Naive thymus-derived CD4-positive, alpha-beta T cell (primary cell): ENCODE data around the gene USH2A. TPM values are rescaled to one million over a fixed set of nuclear protein-coding genes. Genes with fewer than 3 reads are reported as not detected.

Source experiments
- ATAC-seq: fragments of 150-1000 bp; cut with Tn5 transposase; 2 replicates; pipeline ENCODE4 v1.10.0; 2021; ENCODE audit warnings: mild to moderate bottlenecking, moderate library complexity
- CTCF ChIA-PET: fragments of 350-600 bp; sonication (Branson Sonifier 250); formaldehyde crosslinking; loops from one replicate; lab custom pipeline; 2021; ENCODE audit warnings: antibody characterized with exemption; lab: Charles Lee
- POLR2A ChIA-PET: fragments of 350-600 bp; sonication (Branson Sonifier 250); formaldehyde crosslinking; loops from one replicate; lab custom pipeline; 2021; ENCODE audit warnings: antibody characterized with exemption, inconsistent platforms; lab: Charles Lee
- DNase-seq, 9 donors: peaks; one replicate each; pipeline versions ENCODE4 v3.0.0 to v3.0.0-alpha.2; 2020 to 2022; ENCODE audit warnings: mixed read lengths in 1 of 9
- H3K27ac ChIP-seq: one replicate; pipeline ENCODE4 v1.7.0; 2013; ENCODE audit warnings: mild to moderate bottlenecking, low read depth, low read length, moderate library complexity
- H3K27me3 ChIP-seq, 2 donors: one replicate each; pipeline ENCODE4 v1.7.0; 2013; ENCODE audit warnings: low read length in 2 of 2, mild to moderate bottlenecking in 2 of 2, moderate library complexity in 2 of 2; ENCODE audit not compliant: control insufficient read depth in 2 of 2, insufficient read depth in 2 of 2
- H3K36me3 ChIP-seq, 3 experiments: 1 replicate in 2 of 3; 2 replicates in 1 of 3; pipeline ENCODE4 v1.7.0; 2013; ENCODE audit warnings: low read length in 3 of 3, mild to moderate bottlenecking in 3 of 3, moderate library complexity in 1 of 3; ENCODE audit not compliant: insufficient read depth in 3 of 3, control insufficient read depth in 2 of 3
- H3K4me1 ChIP-seq, 2 donors: one replicate each; pipeline ENCODE4 v1.7.0; 2013; ENCODE audit warnings: low read length in 2 of 2, mild to moderate bottlenecking in 2 of 2, moderate library complexity in 1 of 2; ENCODE audit not compliant: control insufficient read depth in 2 of 2, insufficient read depth in 2 of 2
- H3K4me3 ChIP-seq: 2 replicates; pipeline ENCODE4 v1.7.0; 2013; ENCODE audit warnings: mild to moderate bottlenecking, low read length
- H3K9me3 ChIP-seq, 3 experiments: 1 replicate in 2 of 3; 2 replicates in 1 of 3; pipeline ENCODE4 v1.7.0; 2013; ENCODE audit warnings: low read length in 3 of 3; ENCODE audit not compliant: control insufficient read depth in 2 of 3
- H3K27ac Mint-ChIP-seq, 9 donors: one replicate each; pipeline ENCODE4 v1.8.0; 2020 to 2022; ENCODE audit warnings: mixed read lengths in 9 of 9, mild to moderate bottlenecking in 8 of 9, moderate library complexity in 5 of 9, inconsistent platforms in 2 of 9
- H3K27me3 Mint-ChIP-seq, 5 donors: one replicate each; pipeline ENCODE4 v1.8.0; 2021 to 2022; ENCODE audit warnings: mixed read lengths in 5 of 5, mild to moderate bottlenecking in 1 of 5
- H3K36me3 Mint-ChIP-seq, 5 donors: one replicate each; pipeline ENCODE4 v1.8.0; 2020 to 2022; ENCODE audit warnings: mixed read lengths in 5 of 5, mild to moderate bottlenecking in 3 of 5, inconsistent platforms in 1 of 5
- H3K4me1 Mint-ChIP-seq, 7 donors: one replicate each; pipeline ENCODE4 v1.8.0; 2020 to 2022; ENCODE audit warnings: mixed read lengths in 7 of 7, mild to moderate bottlenecking in 3 of 7, inconsistent platforms in 1 of 7
- H3K4me3 Mint-ChIP-seq, 10 donors: one replicate each; pipeline ENCODE4 v1.8.0; 2020 to 2022; ENCODE audit warnings: mild to moderate bottlenecking in 10 of 10, mixed read lengths in 10 of 10, moderate library complexity in 6 of 10, inconsistent platforms in 2 of 10
- H3K9me3 Mint-ChIP-seq, 11 donors: one replicate each; pipeline ENCODE4 v1.8.0; 2020 to 2022; ENCODE audit warnings: mixed read lengths in 11 of 11, mild to moderate bottlenecking in 4 of 11, inconsistent platforms in 1 of 11, moderate library complexity in 1 of 11
- intact Hi-C, 2 donors: fragments of 100-400 bp; cut with micrococcal nuclease; formaldehyde crosslinking; loops; one replicate each; pipeline ENCODE4 v1.15.1; 2023
- polyA plus RNA-seq, 2 donors: library from polyadenylated mRNA; unstranded; fragments of 300-500 nt; fragmentation: Illumina TruSeq; gene quantifications; one replicate each; pipeline ENCODE4 v1.2.3, GENCODE V29; 2021
- total RNA-seq, 6 experiments: library from RNA in 5 of 6; stranded (reverse) in 5 of 6; gene quantifications; 1 replicate in 5 of 6; 2 replicates in 1 of 6; pipeline ENCODE4 v1.2.3 and lab custom pipeline; 2021 to 2026

Gene USH2A
- total and polyA plus RNA-seq, 7 experiments from 2014 or later = not detected

DNA sequence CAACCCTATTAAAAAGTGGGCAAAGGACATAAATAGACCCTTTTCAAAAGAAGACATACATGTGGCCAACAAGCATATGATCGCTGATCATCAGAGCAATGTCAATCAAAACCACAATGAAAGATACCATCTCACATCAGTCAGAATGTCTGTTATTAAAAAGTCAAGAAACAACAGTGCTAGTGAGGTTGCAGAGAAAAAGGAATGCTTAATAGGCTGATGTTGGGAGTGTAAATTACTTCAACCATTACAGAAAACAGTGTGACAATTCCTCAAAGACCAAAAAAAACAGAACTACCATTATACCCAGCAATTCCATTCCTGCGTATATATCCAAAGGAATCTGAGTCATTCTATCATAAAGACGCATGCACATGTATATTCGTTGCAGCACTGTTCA lies 13.2 kb downstream of the USH2A start:
- Mint-ChIP-seq H3K4me3 (no peak overlapping the region), H3K36me3 (no peaks in the 10 kb centered on the region), H3K27me3 (no peaks in the 10 kb centered on the region), H3K4me1 (peaks cover 0 to 1% (median 0%) of the 10 kb centered on the region in 7 donors), H3K27ac (no peak overlapping the region), H3K9me3 (peaks cover 0 to 13% (median 3%) of the 10 kb centered on the region in 11 donors)
- DNase-seq = no peak
- CTCF ChIA-PET = no interaction called here
- H3K9me3 ChIP-seq = no peaks in the 10 kb centered on the region
- ATAC-seq = no peak
- H3K4me1 ChIP-seq = no peaks in the 10 kb centered on the region
- H3K36me3 ChIP-seq = no peaks in the 10 kb centered on the region
- no peak overlapping the region for H3K27ac ChIP-seq
- intact Hi-C loops = no loop called here
- no peak overlapping the region for H3K4me3 ChIP-seq
- POLR2A ChIA-PET = no interaction called here
- no peaks in the 10 kb centered on the region for H3K27me3 ChIP-seq

- ATAC-seq (no peak), DNase-seq (no peak)
- Mint-ChIP-seq H3K4me1 (no peaks in the 10 kb centered on the region), H3K27ac (no peak overlapping the region), H3K9me3 (peaks cover 0 to 19% (median 2%) of the 10 kb centered on the region in 11 donors), H3K27me3 (no peaks in the 10 kb centered on the region), H3K4me3 (no peak overlapping the region), H3K36me3 (no peaks in the 10 kb centered on the region)
- Histone ChIP-seq H3K9me3 (no peaks in the 10 kb centered on the region), H3K27me3 (no peaks in the 10 kb centered on the region), H3K36me3 (no peaks in the 10 kb centered on the region), H3K27ac (no peak overlapping the region), H3K4me1 (no peaks in the 10 kb centered on the region), H3K4me3 (no peak overlapping the region)
- ChIA-PET POLR2A (no interaction called here), CTCF (no interaction called here)
- intact Hi-C loops = no loop called here
Observed at GRCh38 chr1:216390956-216391355, 32.3 kb downstream of the USH2A start.

DNA sequence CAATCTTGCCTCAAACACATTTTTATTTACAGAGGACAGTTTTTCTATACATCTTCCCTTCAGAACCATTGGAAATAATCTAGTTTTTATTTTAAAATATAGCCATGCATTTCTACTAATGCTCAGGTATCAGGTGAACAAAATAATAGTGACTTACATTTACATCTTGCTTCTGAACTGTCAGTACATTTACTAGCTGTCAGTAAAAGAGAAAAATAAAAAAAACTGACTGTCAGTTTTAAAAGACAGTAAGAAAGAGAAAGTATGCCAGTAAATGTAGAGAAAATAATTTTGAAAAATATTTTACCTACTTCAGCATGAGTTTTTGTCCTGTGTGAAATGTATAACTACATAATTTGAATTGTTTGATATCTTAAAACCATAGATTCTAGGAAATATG lies 33.5 kb downstream of the USH2A start:
- Histone ChIP-seq H3K9me3 (no peaks in the 10 kb centered on the region), H3K4me1 (no peaks in the 10 kb centered on the region), H3K36me3 (no peaks in the 10 kb centered on the region), H3K27ac (no peak overlapping the region), H3K4me3 (no peak overlapping the region), H3K27me3 (no peaks in the 10 kb centered on the region)
- DNase-seq = no peak
- intact Hi-C loops = no loop called here
- H3K27me3 Mint-ChIP-seq = no peaks in the 10 kb centered on the region
- H3K27ac Mint-ChIP-seq = no peak overlapping the region
- CTCF ChIA-PET = no interaction called here
- H3K9me3 Mint-ChIP-seq = peaks cover 0 to 19% (median 2%) of the 10 kb centered on the region in 11 donors
- no peak overlapping the region for H3K4me3 Mint-ChIP-seq
- no peak for ATAC-seq
- H3K4me1 Mint-ChIP-seq = no peaks in the 10 kb centered on the region
- H3K36me3 Mint-ChIP-seq = no peaks in the 10 kb centered on the region
- POLR2A ChIA-PET = no interaction called here

DNA sequence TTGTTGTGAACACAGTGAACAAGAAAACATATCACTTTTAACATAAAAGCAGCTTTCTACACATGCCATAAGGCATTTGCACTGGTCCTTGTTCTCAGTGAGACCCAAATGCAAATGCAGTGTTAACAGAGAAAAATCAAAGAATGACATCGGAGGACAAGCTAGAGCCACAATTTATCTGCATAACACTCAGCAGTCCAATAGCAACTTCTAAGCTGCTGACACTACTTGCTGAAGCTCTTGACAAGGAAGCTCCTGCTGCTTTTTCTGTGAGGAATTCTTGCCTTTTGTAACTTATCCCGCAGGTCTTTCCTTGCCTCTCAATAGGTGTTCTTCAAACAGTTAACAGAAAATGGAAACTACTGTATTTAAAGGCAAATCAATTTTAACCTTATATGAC lies 34.7 kb downstream of the USH2A start:
- Histone ChIP-seq H3K27ac (no peak overlapping the region), H3K4me3 (no peak overlapping the region), H3K36me3 (no peaks in the 10 kb centered on the region), H3K9me3 (no peaks in the 10 kb centered on the region), H3K4me1 (no peaks in the 10 kb centered on the region), H3K27me3 (no peaks in the 10 kb centered on the region)
- Mint-ChIP-seq H3K4me1 (no peaks in the 10 kb centered on the region), H3K36me3 (no peaks in the 10 kb centered on the region), H3K27ac (no peak overlapping the region), H3K27me3 (no peaks in the 10 kb centered on the region), H3K4me3 (no peak overlapping the region), H3K9me3 (peaks cover 0 to 14% (median 2%) of the 10 kb centered on the region in 11 donors)
- intact Hi-C loops = no loop called here
- CTCF ChIA-PET = no interaction called here
- POLR2A ChIA-PET = no interaction called here
- ATAC-seq = no peak
- no peak for DNase-seq

GRCh38 chr1:216387782-216388181 lies 35.5 kb downstream of the USH2A start:
- no peaks in the 10 kb centered on the region for H3K36me3 ChIP-seq
- DNase-seq = no peak
- no peak overlapping the region for H3K27ac ChIP-seq
- H3K4me1 ChIP-seq = no peaks in the 10 kb centered on the region
- Mint-ChIP-seq H3K9me3 (peaks cover 0 to 13% (median 3%) of the 10 kb centered on the region in 11 donors), H3K4me3 (no peak overlapping the region), H3K4me1 (no peaks in the 10 kb centered on the region), H3K27me3 (no peaks in the 10 kb centered on the region), H3K27ac (no peak overlapping the region), H3K36me3 (no peaks in the 10 kb centered on the region)
- ATAC-seq = no peak
- no peak overlapping the region for H3K4me3 ChIP-seq
- H3K9me3 ChIP-seq = no peaks in the 10 kb centered on the region
- ChIA-PET CTCF (no interaction called here), POLR2A (no interaction called here)
- intact Hi-C loops = no loop called here
- H3K27me3 ChIP-seq = no peaks in the 10 kb centered on the region

DNA sequence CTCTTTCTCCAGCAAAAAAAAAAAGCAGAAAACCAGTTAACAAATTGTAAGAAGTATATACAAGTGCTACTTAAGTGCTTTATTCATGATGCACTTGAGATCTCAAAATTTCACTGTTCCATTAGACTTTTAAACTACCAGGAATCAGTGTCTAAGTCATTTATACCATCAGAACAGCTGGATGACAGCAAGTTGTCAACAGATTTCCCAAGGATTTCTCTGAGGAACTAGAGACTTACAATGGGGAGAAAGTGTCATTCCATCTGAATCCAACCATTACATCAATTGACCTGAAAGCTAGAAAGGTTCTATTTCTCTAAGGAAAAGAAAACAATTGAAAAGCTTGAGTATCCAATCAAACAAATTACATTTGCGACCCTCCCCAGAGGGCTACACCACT lies 43.8 kb downstream of the USH2A start:
- Mint-ChIP-seq H3K4me3 (no peak overlapping the region), H3K9me3 (peaks cover 0 to 16% (median 4%) of the 10 kb centered on the region in 11 donors), H3K36me3 (peaks cover 0 to 4% (median 0%) of the 10 kb centered on the region in 5 donors), H3K27ac (no peak overlapping the region), H3K4me1 (no peaks in the 10 kb centered on the region), H3K27me3 (no peaks in the 10 kb centered on the region)
- Histone ChIP-seq H3K4me3 (no peak overlapping the region), H3K27me3 (no peaks in the 10 kb centered on the region), H3K4me1 (no peaks in the 10 kb centered on the region), H3K36me3 (no peaks in the 10 kb centered on the region), H3K27ac (no peak overlapping the region), H3K9me3 (no peaks in the 10 kb centered on the region)
- ATAC-seq = no peak
- no peak for DNase-seq
- POLR2A ChIA-PET = no interaction called here
- CTCF ChIA-PET = no interaction called here
- intact Hi-C loops = no loop called here

DNA sequence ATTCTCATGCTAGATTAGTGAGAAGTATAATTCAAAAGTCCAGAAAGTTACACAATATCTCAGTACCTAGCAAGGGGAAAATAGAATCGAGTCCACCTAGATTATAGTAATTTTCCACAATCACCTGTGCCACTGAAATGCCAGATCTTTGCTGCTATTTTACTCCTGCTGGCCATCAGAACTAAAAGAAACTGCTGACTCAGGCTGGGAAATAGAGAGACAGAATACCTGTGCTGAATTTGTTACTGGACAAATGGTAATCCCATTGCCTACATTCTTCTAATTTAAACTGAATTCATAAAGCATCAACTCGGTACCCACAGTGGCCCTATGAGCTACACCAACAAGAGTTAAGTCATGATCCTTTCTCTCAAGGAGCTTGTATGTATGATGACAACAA lies 55.0 kb downstream of the USH2A start:
- ChIA-PET CTCF (no interaction called here), POLR2A (no interaction called here)
- Mint-ChIP-seq H3K4me1 (no peaks in the 10 kb centered on the region), H3K27me3 (no peaks in the 10 kb centered on the region), H3K36me3 (no peaks in the 10 kb centered on the region), H3K4me3 (no peak overlapping the region), H3K27ac (no peak overlapping the region), H3K9me3 (peaks cover 0 to 12% (median 3%) of the 10 kb centered on the region in 11 donors)
- H3K36me3 ChIP-seq = no peaks in the 10 kb centered on the region
- H3K27ac ChIP-seq = no peak overlapping the region
- no peaks in the 10 kb centered on the region for H3K27me3 ChIP-seq
- H3K4me1 ChIP-seq = no peaks in the 10 kb centered on the region
- H3K4me3 ChIP-seq = no peak overlapping the region
- intact Hi-C loops = no loop called here
- ATAC-seq (no peak), DNase-seq (no peak)
- H3K9me3 ChIP-seq = no peaks in the 10 kb centered on the region
